ENCODE data around the gene NCAPG2.
A peak's percentile ranks its signal among the peaks of the same experiment; 100 is the strongest.

NCAPG2 gene

GRCh38 chr7:158595068-158595467 lies 109.5 kb downstream of the NCAPG2 start:
- no peak for DNase-seq (ENCODE audit: low spot score)

DNA sequence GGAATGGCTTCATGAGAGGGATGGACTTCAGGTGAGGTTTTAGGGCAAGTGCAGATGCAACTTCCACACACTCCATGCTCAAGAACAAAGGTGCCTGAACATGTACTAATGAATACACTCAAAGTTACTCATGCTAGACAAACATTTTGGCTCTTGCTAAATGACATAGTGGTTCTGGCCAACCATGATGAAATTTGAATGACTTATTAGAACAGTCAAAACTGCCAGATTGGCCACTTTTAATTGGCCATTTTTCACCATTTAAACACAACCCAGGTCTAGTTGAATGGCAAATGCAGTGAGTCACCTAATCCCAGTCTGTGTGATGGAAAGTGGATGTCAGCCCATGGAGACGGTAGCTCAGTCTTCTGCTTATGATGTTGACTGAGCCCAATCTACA lies 112.1 kb downstream of the NCAPG2 start:
- no peak for DNase-seq (ENCODE audit: low spot score)

- no peak for DNase-seq (ENCODE audit: low spot score)
Observed at GRCh38 chr7:158591944-158592343, 112.7 kb downstream of the NCAPG2 start.

GRCh38 chr7:158590181-158590530 lies 114.4 kb downstream of the NCAPG2 start:
- no peak for DNase-seq (ENCODE audit: low spot score)

- no peak for DNase-seq (ENCODE audit: low spot score)
Observed at GRCh38 chr7:158589653-158590052, 115.0 kb downstream of the NCAPG2 start.

- DNase-seq (ENCODE audit: low spot score): no peak
Observed at GRCh38 chr7:158588878-158589442, 115.6 kb downstream of the NCAPG2 start.

DNA sequence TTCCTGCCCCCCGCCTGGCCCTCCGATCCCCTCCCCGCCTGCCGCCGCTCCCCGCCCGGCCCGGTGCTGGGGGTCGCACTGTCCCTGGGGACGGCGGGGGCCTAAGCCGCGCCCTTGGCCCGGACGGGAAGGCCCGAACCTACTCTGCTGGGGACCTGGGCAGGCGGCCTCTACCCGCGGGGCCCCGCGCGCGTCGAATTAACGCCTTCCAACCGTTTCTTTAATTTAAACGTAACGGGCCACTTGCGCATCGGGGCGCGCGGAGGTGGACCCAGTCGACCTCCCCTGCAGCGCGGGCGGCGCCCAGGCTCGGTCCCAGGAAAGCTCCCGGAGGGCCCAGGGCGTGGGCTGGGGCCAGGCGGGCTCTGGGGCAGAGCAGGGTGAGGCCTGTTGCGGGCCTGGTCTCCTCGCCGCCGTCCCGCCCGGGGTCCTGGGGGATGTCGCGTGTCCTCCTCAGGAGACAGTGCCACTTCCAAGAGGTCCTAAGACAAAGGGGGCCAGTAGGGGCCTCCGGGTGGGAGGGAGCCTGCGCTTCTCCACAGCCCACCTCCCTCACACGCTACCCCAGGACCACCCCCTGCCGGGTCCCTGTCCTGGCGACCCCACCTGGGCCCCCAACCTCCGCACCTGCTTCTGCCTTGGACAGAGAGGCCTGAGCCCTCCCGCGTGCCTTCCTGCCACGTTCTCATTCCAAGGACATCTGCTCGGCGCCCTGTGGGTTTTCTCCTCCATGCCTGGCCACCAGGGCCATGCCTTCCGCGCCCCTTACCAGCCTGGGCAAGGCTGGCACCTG lies 116.3 kb downstream of the NCAPG2 start:
- DNase-seq (ENCODE audit: low spot score): no peak

- DNase-seq (ENCODE audit: low spot score): peak; percentile 79
Observed at GRCh38 chr7:158587162-158588084, 117.2 kb downstream of the NCAPG2 start, which contains the start of gene PTPRN2. PTPRN2 (minus strand) TSS chr7:158587823.

GRCh38 chr7:158586499-158587161 lies 118.0 kb downstream of the NCAPG2 start:
- no peak for DNase-seq (ENCODE audit: low spot score)

DNA sequence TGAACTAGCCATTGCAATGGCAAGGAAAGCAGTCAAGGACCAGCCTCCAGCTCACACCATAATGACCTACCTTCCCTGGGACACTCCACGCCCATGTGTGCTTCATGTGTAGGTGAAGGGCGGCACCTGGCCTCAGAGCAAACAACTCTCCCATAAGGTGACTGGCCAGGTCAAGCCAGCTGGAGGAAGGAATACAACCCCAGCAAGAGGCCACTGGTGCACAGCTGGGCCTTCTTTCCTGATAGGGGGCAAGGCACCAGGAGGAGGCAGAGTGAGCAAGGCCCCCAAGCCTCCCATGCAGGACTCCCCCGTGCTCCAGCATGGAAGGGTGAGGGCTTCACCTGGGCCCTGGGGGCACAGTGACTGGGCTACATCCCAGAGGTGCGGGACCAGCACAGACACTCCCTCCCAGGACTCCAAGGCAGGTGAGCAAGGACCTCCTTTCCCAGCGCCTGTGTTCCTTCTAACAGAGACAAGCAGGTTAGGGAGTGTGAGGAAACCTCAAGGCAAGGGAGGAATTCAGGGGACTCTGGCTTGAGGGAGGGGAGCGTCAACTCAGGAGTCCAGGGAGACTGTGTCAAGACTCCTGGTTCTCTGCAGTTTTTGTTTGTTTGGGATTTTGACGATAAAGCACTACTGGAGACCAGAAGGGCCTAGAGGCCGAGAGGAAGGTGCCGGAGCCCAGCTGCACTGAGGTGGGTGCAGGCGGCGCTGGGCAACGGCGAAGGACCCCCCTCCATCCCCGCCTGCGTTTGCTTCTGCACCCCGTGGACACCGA lies 118.7 kb downstream of the NCAPG2 start:
- DNase-seq (ENCODE audit: low spot score): no peak

GRCh38 chr7:158584407-158584806 lies 120.2 kb downstream of the NCAPG2 start:
- no peak for DNase-seq (ENCODE audit: low spot score)

- no peak for DNase-seq (ENCODE audit: low spot score)
Observed at GRCh38 chr7:158583810-158584209, 120.8 kb downstream of the NCAPG2 start.

GRCh38 chr7:158583143-158583542 lies 121.5 kb downstream of the NCAPG2 start:
- no peak for DNase-seq (ENCODE audit: low spot score)

- DNase-seq (ENCODE audit: low spot score): no peak
Observed at GRCh38 chr7:158582089-158582456, 122.5 kb downstream of the NCAPG2 start.

GRCh38 chr7:158581440-158582088 lies 123.0 kb downstream of the NCAPG2 start:
- no peak for DNase-seq (ENCODE audit: low spot score)

Data from hepatic stellate cell (primary cell).